ENCODE data around the gene CDKN2AIP.
A peak's percentile ranks its signal among the peaks of the same experiment; 100 is the strongest.

The CDKN2AIP gene

GRCh38 chr4:183444214-183445096 lies at the start of gene CDKN2AIP:
CDKN2AIP (plus strand) TSS chr4:183444636; CDS start chr4:183444798, 162 bp downstream.
- DNase-seq (ENCODE audit: low spot score) = peak; percentile 94

- no peak for DNase-seq (ENCODE audit: low spot score)
Observed at GRCh38 chr4:183395395-183395794, 49.0 kb upstream of the CDKN2AIP start.

GRCh38 chr4:183396227-183396637 lies 48.2 kb upstream of the CDKN2AIP start:
- no peak for DNase-seq (ENCODE audit: low spot score)

- no peak for DNase-seq (ENCODE audit: low spot score)
Observed at GRCh38 chr4:183397741-183398297, 46.6 kb upstream of the CDKN2AIP start.

- DNase-seq (ENCODE audit: low spot score) = peak; percentile 81
Observed at GRCh38 chr4:183398298-183399125, 45.9 kb upstream of the CDKN2AIP start.

- peak; percentile 30 for DNase-seq (ENCODE audit: low spot score)
Observed at GRCh38 chr4:183399126-183399522, 45.3 kb upstream of the CDKN2AIP start.

- no peak for DNase-seq (ENCODE audit: low spot score)
Observed at GRCh38 chr4:183399616-183400015, 44.8 kb upstream of the CDKN2AIP start.

- DNase-seq (ENCODE audit: low spot score) = no peak
Observed at GRCh38 chr4:183400035-183400434, 44.4 kb upstream of the CDKN2AIP start.

- no peak for DNase-seq (ENCODE audit: low spot score)
Observed at GRCh38 chr4:183401473-183401872, 43.0 kb upstream of the CDKN2AIP start.

GRCh38 chr4:183402771-183403170 lies 41.7 kb upstream of the CDKN2AIP start:
- no peak for DNase-seq (ENCODE audit: low spot score)

- DNase-seq (ENCODE audit: low spot score) = no peak
Observed at GRCh38 chr4:183403486-183403885, 41.0 kb upstream of the CDKN2AIP start.

GRCh38 chr4:183403961-183404360 lies 40.5 kb upstream of the CDKN2AIP start:
- no peak for DNase-seq (ENCODE audit: low spot score)

GRCh38 chr4:183405303-183405702 lies 39.1 kb upstream of the CDKN2AIP start:
- DNase-seq (ENCODE audit: low spot score) = no peak

- DNase-seq (ENCODE audit: low spot score) = peak; percentile 92
Observed at GRCh38 chr4:183407128-183407585, 37.3 kb upstream of the CDKN2AIP start.

GRCh38 chr4:183407635-183408464 lies 36.6 kb upstream of the CDKN2AIP start:
- no peak for DNase-seq (ENCODE audit: low spot score)

- DNase-seq (ENCODE audit: low spot score) = no peak
Observed at GRCh38 chr4:183408796-183409195, 35.6 kb upstream of the CDKN2AIP start.

GRCh38 chr4:183409483-183409882 lies 35.0 kb upstream of the CDKN2AIP start:
- no peak for DNase-seq (ENCODE audit: low spot score)

GRCh38 chr4:183409934-183410333 lies 34.5 kb upstream of the CDKN2AIP start:
- no peak for DNase-seq (ENCODE audit: low spot score)

GRCh38 chr4:183411291-183411861 lies 33.1 kb upstream of the CDKN2AIP start:
- peak; percentile 69 for DNase-seq (ENCODE audit: low spot score)

- no peak for DNase-seq (ENCODE audit: low spot score)
Observed at GRCh38 chr4:183412821-183413220, 31.6 kb upstream of the CDKN2AIP start.

All from NAMALWA (cell line).